HEK293T (cell line): ENCODE results near the gene ACSF2.
"Not testable (repeated sequence)": the region's sequence is repeated elsewhere in the genome, so short reads cannot be mapped to it uniquely, and the experiment has no call there.

ENCODE experiments used
- ARNT ChIP-seq: fragments of 450-650 bp; IDR thresholded peaks from 2 replicates; pipeline ENCODE4 v1.6.1; 2017; ENCODE audit warnings: mild to moderate bottlenecking
- BHLHE40 ChIP-seq: fragments of 450-650 bp; IDR thresholded peaks from 2 replicates; pipeline ENCODE4 v1.6.1; 2016; ENCODE audit warnings: mild to moderate bottlenecking, moderate library complexity, borderline replicate concordance
- CTBP1 ChIP-seq: fragments of 450-650 bp; IDR thresholded peaks from 2 replicates; pipeline ENCODE4 v1.6.1; 2016; ENCODE audit warnings: borderline replicate concordance
- ELF4 ChIP-seq: fragments of 450-650 bp; IDR thresholded peaks from 2 replicates; pipeline ENCODE4 v1.6.1; 2017; ENCODE audit warnings: antibody characterized with exemption
- FOXK2 ChIP-seq: fragments of 450-650 bp; IDR thresholded peaks from 2 replicates; pipeline ENCODE4 v1.6.1; 2016; ENCODE audit warnings: mild to moderate bottlenecking
- HDGF ChIP-seq: fragments of 450-650 bp; IDR thresholded peaks from 2 replicates; pipeline ENCODE4 v1.6.1; 2017; ENCODE audit warnings: antibody characterized with exemption, borderline replicate concordance
- LEF1 ChIP-seq: fragments of 450-650 bp; IDR thresholded peaks from 2 replicates; pipeline ENCODE4 v1.6.1; 2017; ENCODE audit warnings: mild to moderate bottlenecking, borderline replicate concordance
- NFRKB ChIP-seq: fragments of 450-650 bp; IDR thresholded peaks from 2 replicates; pipeline ENCODE4 v1.6.1; 2016; ENCODE audit warnings: mild to moderate bottlenecking, moderate library complexity
- SP1 ChIP-seq: fragments of 450-650 bp; IDR thresholded peaks from 2 replicates; pipeline ENCODE4 v1.6.1; 2017
- TARDBP ChIP-seq: fragments of 450-650 bp; IDR thresholded peaks from 2 replicates; pipeline ENCODE4 v1.6.1; 2016
- ZNF384 ChIP-seq: fragments of 450-650 bp; IDR thresholded peaks from 2 replicates; pipeline ENCODE4 v1.6.1; 2016

DNA sequence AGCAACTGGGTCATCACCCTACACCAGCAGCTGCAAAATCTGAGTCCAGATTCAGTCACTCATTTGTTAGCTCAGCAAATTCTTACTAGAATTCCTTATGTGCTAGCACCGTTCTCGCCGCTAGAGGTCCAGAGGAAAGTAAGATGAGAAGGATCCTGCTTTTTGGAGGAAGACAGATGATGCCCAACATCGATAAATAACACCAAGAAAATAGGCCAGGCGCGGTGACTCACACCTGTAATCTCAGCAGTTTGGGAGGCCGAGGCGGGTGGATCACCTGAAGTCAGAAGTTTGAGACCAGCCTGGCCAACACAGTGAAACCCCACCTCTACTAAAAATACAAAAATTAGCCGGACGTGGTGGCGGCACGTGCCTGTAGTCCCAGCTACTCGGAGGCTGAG, 46.7 kb downstream of the ACSF2 start:
- TF ChIP-seq NFRKB, HDGF, FOXK2, CTBP1, ZNF384, SP1, BHLHE40, LEF1, ELF4, TARDBP, ARNT: not testable (repeated sequence)
